ENCODE data around the gene MAPK4.

The MAPK4 gene

DNA sequence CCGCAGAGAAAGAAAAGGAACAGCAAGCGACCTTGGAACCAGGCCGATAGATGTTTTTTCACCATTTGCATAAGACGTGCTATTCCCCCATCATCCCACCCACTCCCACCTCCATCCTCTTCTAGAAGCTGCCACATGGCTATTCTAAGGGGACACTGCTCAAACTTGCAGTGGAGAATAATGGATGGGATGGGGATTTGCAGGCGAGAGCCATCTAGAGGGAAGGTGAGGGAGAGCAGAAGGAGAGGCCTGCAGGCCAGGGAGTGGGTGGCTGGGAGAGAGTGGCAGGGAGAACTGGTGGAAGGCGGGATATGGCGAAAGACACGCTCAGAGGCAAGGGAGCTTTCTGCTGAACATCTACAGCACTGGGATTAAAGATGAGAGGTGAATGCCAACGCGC lies 84.9 kb downstream of the MAPK4 start:
- DNase-seq (ENCODE audit: low spot score) = no peak
- H3K27me3 ChIP-seq (ENCODE audit: insufficient read depth, poor library complexity, severe bottlenecking) = no peaks in the 10 kb centered on the region
- H3K36me3 ChIP-seq (ENCODE audit: low read depth) = no peaks in the 10 kb centered on the region
- H3K9me3 ChIP-seq (ENCODE audit: severe bottlenecking) = no peaks in the 10 kb centered on the region
- no peaks in the 10 kb centered on the region for H3K4me1 ChIP-seq (ENCODE audit: insufficient read depth, poor library complexity, severe bottlenecking)
- H3K4me3 ChIP-seq (ENCODE audit: severe bottlenecking) = no peak overlapping the region
- TF ChIP-seq, protein P1, sequence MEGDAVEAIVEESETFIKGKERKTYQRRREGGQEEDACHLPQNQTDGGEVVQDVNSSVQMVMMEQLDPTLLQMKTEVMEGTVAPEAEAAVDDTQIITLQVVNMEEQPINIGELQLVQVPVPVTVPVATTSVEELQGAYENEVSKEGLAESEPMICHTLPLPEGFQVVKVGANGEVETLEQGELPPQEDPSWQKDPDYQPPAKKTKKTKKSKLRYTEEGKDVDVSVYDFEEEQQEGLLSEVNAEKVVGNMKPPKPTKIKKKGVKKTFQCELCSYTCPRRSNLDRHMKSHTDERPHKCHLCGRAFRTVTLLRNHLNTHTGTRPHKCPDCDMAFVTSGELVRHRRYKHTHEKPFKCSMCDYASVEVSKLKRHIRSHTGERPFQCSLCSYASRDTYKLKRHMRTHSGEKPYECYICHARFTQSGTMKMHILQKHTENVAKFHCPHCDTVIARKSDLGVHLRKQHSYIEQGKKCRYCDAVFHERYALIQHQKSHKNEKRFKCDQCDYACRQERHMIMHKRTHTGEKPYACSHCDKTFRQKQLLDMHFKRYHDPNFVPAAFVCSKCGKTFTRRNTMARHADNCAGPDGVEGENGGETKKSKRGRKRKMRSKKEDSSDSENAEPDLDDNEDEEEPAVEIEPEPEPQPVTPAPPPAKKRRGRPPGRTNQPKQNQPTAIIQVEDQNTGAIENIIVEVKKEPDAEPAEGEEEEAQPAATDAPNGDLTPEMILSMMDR (IDR thresholded peaks at IDR 0.05; ENCODE audit: poor library complexity, severe bottlenecking) = peak; percentile 62
- ATAC-seq (ENCODE audit: low read depth) = peak; percentile 78
- no peak overlapping the region for H3K27ac ChIP-seq (ENCODE audit: poor library complexity, severe bottlenecking)

DNA sequence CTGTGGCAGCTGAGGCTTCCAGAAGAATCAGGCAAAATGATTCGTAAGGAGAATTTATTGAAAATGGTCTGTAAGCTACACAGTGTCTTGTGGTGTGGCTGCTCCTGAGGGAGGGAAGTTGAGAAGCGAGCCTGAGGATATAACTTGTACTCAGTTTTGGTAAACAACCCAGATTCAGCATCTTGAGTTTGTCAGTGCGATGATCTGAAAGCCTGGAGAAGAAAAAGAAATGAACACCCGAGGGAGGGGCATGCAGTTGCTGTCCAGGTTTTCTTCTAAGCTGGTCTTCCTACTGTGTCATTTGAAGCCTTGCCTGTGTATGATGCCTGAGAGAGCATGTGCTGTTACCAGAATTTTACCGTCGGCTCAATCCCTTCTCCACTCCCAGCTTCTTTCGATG lies 87.3 kb downstream of the MAPK4 start:
- Histone ChIP-seq H3K4me1 (ENCODE audit: insufficient read depth, poor library complexity, severe bottlenecking) (no peaks in the 10 kb centered on the region), H3K4me3 (ENCODE audit: severe bottlenecking) (no peak overlapping the region), H3K27me3 (ENCODE audit: insufficient read depth, poor library complexity, severe bottlenecking) (no peaks in the 10 kb centered on the region), H3K9me3 (ENCODE audit: severe bottlenecking) (no peaks in the 10 kb centered on the region), H3K36me3 (ENCODE audit: low read depth) (no peaks in the 10 kb centered on the region), H3K27ac (ENCODE audit: poor library complexity, severe bottlenecking) (no peak overlapping the region)
- ATAC-seq (ENCODE audit: low read depth) (no peak), DNase-seq (ENCODE audit: low spot score) (no peak)
- TF ChIP-seq, protein P1 (IDR thresholded peaks at IDR 0.05; ENCODE audit: poor library complexity, severe bottlenecking) = no peak

DNA sequence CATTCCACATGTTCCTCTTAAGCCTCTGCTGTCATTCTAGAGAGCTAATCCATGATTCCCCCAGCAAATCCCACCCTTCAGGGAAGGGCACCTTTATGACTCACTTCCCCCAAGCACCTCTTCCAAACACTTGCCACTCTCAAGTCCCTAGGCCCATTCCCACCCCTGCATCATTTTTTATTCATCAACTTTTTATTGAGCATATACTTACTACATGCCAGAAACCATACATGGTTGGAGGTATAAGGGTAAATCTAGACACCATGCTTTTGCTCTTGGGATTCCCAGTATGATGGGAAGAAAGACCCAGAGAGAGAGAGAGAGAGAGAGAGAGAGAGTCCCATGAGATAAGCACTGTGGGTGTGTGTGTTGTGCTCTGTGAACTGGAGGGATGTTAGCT lies 87.9 kb downstream of the MAPK4 start:
- Histone ChIP-seq H3K9me3 (ENCODE audit: severe bottlenecking) (no peaks in the 10 kb centered on the region), H3K4me1 (ENCODE audit: insufficient read depth, poor library complexity, severe bottlenecking) (no peaks in the 10 kb centered on the region), H3K36me3 (ENCODE audit: low read depth) (no peaks in the 10 kb centered on the region), H3K4me3 (ENCODE audit: severe bottlenecking) (no peak overlapping the region), H3K27ac (ENCODE audit: poor library complexity, severe bottlenecking) (no peak overlapping the region), H3K27me3 (ENCODE audit: insufficient read depth, poor library complexity, severe bottlenecking) (no peaks in the 10 kb centered on the region)
- DNase-seq (ENCODE audit: low spot score) (no peak), ATAC-seq (ENCODE audit: low read depth) (no peak)
- TF ChIP-seq, protein P1 (IDR thresholded peaks at IDR 0.05; ENCODE audit: poor library complexity, severe bottlenecking) = no peak

DNA sequence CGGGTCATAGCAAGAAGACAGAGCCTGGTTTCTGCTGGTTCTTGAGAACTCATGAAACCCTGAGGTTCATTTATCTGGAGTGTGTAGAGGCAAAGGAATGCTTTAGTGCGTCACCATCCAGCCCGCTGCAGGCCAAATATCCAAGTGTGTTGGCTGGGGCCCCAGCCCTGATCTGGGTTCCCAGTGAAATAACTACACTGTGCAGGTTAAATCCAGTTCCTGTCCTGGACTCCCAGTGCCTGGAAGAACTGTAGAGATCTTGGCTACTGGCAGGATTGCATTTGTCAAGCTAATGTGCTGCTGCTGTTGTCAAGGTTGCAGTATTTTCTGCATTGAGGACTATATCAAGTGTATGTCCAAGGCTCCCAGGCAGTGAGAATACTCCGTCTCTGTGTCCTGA lies 89.9 kb downstream of the MAPK4 start:
- no peak overlapping the region for H3K4me3 ChIP-seq (ENCODE audit: severe bottlenecking)
- H3K27me3 ChIP-seq (ENCODE audit: insufficient read depth, poor library complexity, severe bottlenecking) = no peaks in the 10 kb centered on the region
- no peaks in the 10 kb centered on the region for H3K4me1 ChIP-seq (ENCODE audit: insufficient read depth, poor library complexity, severe bottlenecking)
- no peak for ATAC-seq (ENCODE audit: low read depth)
- TF ChIP-seq, protein P1 (IDR thresholded peaks at IDR 0.05; ENCODE audit: poor library complexity, severe bottlenecking) = no peak
- no peaks in the 10 kb centered on the region for H3K36me3 ChIP-seq (ENCODE audit: low read depth)
- H3K9me3 ChIP-seq (ENCODE audit: severe bottlenecking) = no peaks in the 10 kb centered on the region
- DNase-seq (ENCODE audit: low spot score) = no peak
- H3K27ac ChIP-seq (ENCODE audit: poor library complexity, severe bottlenecking) = no peak overlapping the region

DNA sequence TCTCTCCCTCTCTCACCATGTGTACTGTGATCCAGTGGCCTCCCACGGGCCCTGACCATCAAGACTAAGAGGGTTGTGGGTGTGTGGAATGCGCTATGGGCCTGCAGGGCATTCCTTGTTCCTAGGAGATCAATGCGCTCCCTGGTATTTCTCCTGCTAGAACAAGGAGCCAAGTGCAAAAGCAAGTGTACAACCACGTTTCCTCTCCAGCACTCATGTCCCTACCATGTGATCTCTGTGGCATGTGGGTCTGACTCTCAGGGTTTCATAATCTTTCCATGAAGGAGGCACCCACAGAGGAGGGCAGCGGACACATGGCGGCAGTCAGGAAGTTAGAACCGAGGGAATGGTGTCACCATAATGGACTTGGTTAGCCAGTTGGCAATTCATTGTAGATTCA lies 91.4 kb downstream of the MAPK4 start:
- Histone ChIP-seq H3K4me3 (ENCODE audit: severe bottlenecking) (no peak overlapping the region), H3K4me1 (ENCODE audit: insufficient read depth, poor library complexity, severe bottlenecking) (no peaks in the 10 kb centered on the region), H3K27ac (ENCODE audit: poor library complexity, severe bottlenecking) (no peak overlapping the region), H3K36me3 (ENCODE audit: low read depth) (no peaks in the 10 kb centered on the region), H3K27me3 (ENCODE audit: insufficient read depth, poor library complexity, severe bottlenecking) (no peaks in the 10 kb centered on the region), H3K9me3 (ENCODE audit: severe bottlenecking) (no peaks in the 10 kb centered on the region)
- no peak for DNase-seq (ENCODE audit: low spot score)
- TF ChIP-seq, protein P1 (IDR thresholded peaks at IDR 0.05; ENCODE audit: poor library complexity, severe bottlenecking) = no peak
- ATAC-seq (ENCODE audit: low read depth) = no peak

Measured in RWPE2 (cell line).